Ammon's horn (tissue), 1 donor: Measurements from ENCODE around the gene PAMR1.

ENCODE experiments used
- DNase-seq: peaks from one replicate; pipeline ENCODE4 v3.0.0-alpha.2; 2016; ENCODE audit warnings: low spot score

The PAMR1 gene

DNA sequence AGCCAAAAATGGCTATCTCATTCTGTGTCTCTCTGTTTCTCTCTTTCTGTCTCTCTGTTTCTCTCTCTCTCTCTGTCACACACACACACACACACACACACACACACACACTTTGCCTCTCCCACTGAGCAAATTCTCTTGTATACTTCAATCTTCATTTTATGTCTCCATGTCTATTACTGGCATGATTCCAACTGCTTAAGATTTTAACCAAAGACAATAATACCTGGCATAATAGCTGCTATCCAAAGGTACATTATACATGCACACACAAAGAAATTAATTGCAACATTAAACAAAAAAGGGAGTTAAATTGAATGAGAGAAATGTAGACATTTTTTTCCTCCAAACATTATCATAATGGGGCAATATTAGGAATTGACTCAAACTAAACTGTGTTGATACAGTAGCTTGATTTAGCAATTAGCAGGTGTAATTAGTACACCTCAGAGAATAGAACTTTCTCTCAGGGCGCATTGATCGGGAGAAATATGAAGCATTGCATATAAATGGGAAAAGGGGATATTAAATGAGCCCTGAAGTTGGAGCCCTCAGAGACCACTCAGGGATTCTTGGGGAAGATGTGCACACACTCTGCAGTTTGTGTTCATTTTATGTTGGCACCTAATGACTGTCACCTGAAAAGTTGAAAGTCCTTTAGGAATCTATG, 88.7 kb downstream of the PAMR1 start:
- no peak for DNase-seq

- DNase-seq = no peak
Observed at GRCh38 chr11:35433588-35433987, 91.8 kb downstream of the PAMR1 start.

DNA sequence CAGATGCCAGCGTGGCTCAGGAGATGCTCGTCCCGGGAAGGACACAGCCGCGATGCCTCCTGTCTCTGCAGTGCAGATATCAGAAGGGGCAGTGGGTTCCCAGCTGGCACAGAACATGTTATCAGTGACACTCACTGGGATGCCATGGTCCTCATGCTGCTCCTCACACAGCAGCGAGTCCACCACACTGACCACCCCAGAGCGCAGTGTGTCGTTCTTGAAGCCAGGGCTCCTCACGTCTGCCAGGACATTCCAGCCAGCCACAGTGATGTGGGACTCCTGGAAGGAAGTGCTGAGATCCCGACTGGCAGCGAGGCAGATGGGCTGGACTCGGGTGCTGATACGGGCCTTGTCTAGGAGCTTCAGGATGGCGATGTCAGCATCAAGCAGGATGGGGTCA, 93.0 kb downstream of the PAMR1 start:
- no peak for DNase-seq

- peak; percentile 71 for DNase-seq
Observed at GRCh38 chr11:35427071-35427470, 98.3 kb downstream of the PAMR1 start.

GRCh38 chr11:35426351-35426750, 99.1 kb downstream of the PAMR1 start:
- no peak for DNase-seq

GRCh38 chr11:35425603-35426212, 99.7 kb downstream of the PAMR1 start:
- DNase-seq = no peak

DNA sequence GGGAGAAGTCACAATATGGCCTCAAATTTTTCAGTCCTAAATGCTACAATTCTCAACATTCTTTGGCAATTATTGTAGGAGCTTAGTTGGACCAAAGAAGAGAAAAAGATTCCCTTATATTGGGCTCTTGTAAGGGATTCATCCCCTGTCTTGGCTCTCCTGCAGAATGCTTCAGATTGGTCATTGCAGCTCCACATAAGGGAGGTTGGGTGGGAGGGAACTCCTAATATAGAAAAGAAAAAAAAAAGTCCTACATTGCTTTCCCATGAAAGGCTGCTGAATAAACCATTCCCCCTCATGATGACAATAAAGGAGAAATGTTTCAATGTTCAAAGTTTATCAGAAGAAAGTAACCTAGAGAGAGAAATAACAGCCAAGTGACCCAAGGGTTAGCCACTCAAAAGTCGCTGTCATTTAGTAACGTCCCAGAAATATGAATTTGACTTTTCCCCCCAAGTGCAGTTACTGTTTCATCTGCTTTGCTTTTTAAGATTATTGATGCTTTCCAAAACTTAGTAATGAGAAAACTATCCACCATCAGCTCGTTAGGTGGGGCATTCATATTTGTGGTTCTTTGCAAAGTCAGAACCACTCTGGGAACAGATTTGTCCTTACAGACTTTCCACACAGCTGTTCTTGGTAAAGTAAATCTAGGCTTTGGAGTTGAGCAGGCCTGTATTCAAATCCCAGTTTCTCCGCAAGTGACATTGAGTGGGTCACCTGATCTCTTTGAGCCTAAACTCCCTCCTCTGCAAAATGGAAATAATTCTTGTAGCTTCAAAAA, 101.1 kb downstream of the PAMR1 start:
- no peak for DNase-seq

DNA sequence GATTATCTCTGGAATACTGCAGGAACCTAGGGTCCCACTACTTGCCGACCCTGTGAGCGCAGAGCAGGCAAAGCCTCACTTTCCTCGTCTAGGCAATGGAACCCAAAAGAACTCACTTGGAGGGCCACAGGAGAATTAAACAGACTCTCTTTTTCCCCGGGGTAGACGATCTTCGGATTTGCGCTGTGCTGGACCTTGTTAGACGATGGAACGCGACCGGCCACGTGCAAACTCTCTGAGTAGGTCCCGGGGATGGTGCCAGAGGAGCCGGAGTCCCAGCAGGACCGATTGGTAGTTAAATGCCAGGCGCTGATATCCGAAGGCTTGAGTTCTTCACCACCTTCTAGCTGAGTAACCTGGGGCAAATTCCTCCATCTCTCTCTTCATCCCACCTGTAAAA, 105.0 kb downstream of the PAMR1 start:
- DNase-seq = peak; percentile 31

- DNase-seq = peak; percentile 30
Observed at GRCh38 chr11:35419830-35420333, 105.5 kb downstream of the PAMR1 start.

GRCh38 chr11:35419184-35419829, 106.1 kb downstream of the PAMR1 start, which contains the start of gene SLC1A2:
TSS of gene SLC1A2 (minus strand) at chr11:35419558. CDS start at chr11:35418966, 592 bp downstream.
- DNase-seq = peak; percentile 77

- DNase-seq = peak; percentile 28
Observed at GRCh38 chr11:35418282-35419183, 106.9 kb downstream of the PAMR1 start.

GRCh38 chr11:35415487-35415886, 109.9 kb downstream of the PAMR1 start:
- no peak for DNase-seq

GRCh38 chr11:35414776-35415175, 110.6 kb downstream of the PAMR1 start:
- no peak for DNase-seq

GRCh38 chr11:35414311-35414710, 111.1 kb downstream of the PAMR1 start:
- peak; percentile 21 for DNase-seq

GRCh38 chr11:35413598-35413997, 111.8 kb downstream of the PAMR1 start:
- peak; percentile 43 for DNase-seq

DNA sequence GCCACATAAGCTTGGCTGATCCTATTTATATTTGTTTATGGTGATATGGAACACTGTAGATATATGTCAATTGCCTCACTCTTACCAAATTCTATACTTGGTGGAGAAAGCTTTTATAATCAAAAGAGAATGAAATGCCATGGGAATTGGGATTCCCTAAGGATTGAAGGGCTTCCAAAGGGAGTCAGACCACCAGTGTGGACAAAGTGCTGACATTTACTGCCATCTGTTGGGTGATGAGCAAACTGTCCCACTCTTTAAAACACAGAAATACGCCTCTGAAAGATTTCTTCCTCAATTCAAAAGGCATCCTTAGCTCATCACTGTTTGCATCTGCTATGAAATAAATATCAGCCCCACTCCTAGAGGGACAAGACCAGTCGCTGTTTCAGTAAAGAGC, 113.1 kb downstream of the PAMR1 start:
- peak; percentile 49 for DNase-seq

GRCh38 chr11:35407041-35407440, 118.4 kb downstream of the PAMR1 start:
- no peak for DNase-seq

- peak; percentile 38 for DNase-seq
Observed at GRCh38 chr11:35404388-35404775, 121.0 kb downstream of the PAMR1 start.

DNA sequence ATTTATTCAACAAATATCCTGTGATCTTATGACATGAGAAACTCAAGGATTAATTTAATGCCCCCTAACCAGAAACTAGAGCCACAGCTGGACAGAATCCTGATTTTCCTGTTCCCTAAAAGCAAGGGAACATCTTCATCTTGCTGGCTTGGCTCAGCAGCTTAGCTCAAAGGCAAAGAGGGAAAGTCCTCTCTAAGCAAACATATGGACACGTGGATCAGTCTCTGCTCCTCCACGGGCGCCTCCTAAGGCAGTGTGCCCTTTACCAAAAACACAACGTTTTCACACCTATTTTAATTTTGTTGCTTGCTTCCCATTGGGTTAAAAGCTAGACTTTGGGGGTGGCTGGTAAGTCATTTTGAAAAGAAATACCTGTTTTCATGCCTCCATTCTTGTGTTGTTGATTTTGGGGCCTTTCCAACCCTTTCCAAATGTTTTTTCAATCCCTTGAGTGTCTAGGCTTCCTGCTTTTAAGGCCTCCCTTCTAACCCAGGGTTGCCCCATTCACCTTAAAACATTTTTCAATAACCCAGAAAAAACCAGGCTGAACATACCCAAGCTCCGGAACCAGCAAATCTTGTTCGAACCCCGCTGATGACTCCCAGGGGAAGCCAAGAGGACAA, 121.5 kb downstream of the PAMR1 start:
- no peak for DNase-seq

GRCh38 chr11:35402751-35403660, 122.4 kb downstream of the PAMR1 start:
- DNase-seq = no peak
